ENCODE data around the gene RRBP1. TPM values are rescaled to one million over a fixed set of nuclear protein-coding genes. Genes with fewer than 3 reads are reported as not detected.

RRBP1 gene
- total RNA-seq, 1 donor from 2014 or later: 170 TPM

DNA sequence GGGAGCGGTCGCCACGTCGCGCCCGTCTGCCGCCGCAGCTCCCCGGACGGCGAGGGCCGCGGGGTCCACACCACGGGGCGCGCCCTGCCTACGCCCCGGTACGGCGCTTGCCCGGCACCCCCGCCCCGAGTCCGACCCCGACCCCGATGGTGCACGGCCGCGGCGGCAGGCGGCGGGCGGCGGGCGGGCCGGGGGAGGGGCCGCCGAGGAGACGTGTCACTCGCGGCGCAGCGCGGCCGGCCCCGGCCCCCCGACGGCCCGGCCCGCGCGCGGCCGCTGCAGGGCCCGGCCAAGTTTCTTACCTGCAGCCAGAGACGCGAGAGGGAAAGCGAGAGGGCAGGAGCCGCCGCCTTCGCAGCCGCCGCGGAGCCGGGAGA, 328 bp downstream of the RRBP1 start:
- no peak for DNase-seq (ENCODE audit: low spot score)

DNA sequence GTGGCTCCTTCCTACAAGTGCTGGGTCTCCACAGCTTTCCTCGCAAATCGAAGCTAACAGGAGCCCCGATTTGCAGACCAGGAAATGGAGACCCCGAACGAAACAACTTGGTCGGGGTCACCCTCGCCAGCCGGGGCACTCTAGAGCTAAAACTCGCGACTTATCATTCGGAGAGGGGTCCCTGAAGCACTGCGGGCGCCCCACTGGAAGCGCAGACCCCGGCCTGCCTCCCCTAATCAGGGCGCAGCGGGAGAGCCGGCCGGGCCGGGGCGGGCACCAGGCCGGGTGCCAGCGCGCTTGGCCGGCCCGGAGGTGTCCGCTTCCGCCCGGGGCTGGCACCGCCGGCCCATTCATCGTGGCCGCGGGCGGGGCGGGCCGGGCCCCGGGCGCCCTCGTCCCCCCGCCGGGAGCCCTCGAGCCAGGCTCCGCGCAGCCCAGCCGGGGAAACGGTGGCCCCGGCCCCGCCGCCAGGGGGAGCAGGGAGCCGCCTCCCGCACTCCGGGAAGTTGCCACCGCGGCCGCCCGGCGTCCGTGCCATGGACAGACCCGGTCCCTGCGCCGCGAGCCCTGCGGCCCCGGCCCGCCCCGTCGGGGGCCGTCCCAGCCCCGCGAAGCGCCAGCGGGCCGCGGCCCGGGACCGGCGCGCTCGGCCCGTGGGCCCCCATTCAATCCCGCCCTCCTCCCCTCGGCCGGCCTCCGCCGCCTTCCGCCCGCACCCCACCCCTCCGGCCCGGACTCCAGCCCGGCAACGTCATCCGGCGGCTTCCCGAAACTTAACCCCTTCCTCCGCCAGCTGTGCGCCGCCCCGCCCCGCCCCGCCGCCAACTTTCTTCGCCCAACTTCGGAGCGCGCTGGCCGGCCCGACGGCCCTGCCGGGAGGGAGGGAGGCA, 961 bp downstream of the RRBP1 start:
- peak; percentile 96 for DNase-seq (ENCODE audit: low spot score)

DNA sequence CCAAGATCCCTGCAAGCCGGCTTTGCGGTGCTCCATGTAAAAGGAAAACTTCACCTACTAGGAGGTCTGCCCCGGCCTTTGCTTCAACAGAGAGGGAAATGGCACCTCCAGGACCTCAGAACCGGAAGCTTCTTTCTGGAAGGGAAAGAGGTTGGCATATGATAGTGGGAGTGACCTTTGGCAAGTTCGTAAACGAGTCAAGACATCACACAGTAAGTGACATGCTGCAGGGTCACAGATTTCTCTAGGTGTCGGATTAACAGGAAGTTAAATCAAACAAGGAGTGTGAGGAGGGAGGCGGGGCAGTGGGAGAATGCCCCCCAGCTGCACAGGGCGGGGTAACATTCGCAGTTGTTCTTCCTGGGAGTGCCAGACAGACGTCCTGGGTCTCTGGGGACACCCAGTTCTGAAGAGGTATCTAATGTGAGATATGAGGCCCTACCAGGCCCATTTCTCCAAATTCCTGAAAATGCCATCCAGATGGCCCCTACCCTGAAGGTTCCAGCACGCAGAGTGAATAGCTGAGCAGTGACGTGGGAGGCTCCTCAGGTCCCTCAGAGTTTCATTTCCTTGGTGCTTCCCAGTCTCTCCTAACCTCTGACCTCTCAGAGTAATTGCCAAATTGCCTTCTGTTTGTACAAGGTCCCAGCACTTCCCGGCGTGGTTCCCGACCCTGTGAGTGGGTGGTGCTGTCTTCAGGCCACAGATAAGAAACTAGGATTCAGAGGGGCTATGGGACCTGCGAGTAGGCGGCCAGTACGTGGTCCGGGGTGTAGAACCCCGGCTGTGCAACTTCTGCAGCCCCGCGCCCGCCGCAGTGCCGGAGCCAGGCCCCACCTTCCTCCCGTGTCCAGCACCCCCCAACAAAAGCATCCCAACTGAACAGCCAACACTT, 1.9 kb downstream of the RRBP1 start:
- DNase-seq (ENCODE audit: low spot score): peak; percentile 91

DNA sequence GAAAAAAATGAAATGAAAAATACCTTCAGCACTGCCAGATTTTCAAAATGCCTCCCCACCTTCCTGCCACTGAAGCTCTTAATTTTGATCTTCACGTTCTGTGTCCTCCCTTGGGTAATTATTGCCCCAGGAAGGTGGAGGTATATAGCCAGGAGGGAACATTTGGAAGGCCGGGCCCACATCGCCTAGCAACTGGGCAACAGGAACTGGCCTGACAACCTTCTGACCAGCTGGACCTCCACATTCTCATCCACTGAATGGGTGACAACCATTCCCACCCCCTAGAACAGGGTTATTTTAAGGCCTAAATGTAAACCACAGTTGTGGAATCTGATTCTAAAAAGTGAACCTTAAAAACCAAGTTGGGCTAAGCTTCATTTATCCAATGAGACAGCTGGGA, 3.2 kb downstream of the RRBP1 start:
- DNase-seq (ENCODE audit: low spot score): no peak

DNA sequence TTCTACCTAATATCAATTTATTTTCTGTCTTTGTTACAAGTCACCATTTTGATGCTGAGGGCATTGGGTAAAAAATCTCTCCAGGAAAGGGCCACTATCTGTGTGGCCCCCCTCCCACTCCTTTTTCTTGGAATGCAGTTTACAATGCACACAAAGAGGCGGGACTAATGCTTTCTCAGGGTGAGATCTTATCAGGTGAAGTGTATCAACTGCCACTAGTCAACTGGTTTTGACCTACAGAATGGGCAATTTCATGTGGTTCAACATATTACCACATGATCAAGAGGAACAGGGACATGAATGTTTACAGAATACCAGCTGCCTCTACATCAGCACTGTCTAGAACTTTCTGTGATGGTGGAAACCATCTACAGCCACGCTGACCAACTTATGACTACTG, 3.7 kb downstream of the RRBP1 start:
- no peak for DNase-seq (ENCODE audit: low spot score)

DNA sequence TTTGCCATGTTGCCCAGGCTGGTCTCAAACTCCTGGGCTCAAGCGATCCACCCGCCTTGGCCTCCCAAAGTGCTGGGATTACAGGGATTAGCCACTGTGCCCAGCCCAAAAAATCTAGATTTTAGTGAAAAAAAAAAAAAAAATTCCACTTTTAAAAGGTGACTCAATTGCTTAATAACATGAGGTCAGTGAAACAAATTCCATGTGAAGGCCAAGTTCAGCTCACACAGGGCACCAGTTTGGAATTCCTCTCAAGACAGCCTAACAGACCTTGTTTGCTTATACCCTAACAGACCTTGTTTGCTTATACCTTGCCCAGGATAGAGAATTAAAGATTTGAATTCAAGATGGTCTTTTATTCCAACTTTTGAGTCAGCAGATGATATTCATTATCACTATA, 5.1 kb downstream of the RRBP1 start:
- DNase-seq (ENCODE audit: low spot score): no peak

DNA sequence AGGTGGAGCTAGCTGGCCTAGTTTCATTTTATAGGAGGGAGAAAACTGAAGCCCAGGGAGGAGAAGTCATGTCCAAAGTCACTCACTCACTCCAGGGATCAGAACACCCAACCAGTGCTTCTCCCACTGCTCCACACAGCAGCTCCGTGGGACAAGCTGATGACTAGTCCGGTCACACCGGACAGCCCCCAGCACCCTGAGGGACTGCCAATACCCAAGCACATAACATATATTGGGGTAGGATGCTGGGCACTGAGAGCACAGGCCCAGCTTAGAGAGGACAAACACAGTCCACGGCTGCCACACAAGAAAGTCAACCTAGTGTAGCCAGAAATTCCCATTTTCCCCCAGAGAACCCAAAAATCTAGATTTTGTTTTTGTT, 5.7 kb downstream of the RRBP1 start:
- no peak for DNase-seq (ENCODE audit: low spot score)

DNA sequence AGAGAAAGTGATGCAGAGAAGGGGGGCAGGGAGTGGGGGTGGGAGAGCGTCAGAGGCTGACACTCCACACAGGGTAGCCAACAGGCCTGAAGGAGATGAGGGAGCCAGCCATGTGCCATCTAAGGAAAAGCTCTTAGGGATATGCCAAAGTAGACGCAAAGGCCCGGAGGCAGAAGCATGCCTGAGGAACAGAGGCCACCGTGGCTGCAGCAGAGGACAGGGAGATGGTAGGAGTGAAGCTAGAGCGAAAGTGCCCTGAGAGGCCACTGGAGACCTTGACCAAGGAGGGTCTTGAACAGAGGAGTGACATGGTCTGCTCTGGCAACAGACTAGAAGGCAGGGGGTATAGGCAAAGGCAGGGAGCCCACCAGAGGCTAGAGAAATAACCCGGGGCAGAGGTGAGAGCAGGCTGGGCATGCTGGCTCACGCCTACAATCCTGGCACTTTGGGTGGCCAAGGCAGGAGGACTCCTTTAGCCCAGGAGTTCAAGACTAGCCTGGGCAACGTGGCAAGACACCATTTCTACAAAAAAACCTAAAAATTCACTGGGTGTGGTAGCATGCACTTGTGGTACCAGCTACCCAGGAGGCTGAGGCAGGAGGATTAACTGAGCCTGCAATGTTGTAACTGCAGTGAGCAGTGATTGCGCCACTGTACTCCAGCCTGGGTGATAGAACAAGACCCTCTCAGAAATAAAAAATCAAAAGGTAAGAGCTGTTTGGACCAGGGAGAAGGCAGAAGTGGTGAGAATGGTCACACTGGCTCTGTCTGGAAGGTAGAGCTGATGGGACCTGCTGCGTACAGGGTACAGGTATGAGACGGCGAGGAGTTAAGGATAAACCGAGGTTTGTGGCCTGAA, 6.3 kb downstream of the RRBP1 start:
- no peak for DNase-seq (ENCODE audit: low spot score)

DNA sequence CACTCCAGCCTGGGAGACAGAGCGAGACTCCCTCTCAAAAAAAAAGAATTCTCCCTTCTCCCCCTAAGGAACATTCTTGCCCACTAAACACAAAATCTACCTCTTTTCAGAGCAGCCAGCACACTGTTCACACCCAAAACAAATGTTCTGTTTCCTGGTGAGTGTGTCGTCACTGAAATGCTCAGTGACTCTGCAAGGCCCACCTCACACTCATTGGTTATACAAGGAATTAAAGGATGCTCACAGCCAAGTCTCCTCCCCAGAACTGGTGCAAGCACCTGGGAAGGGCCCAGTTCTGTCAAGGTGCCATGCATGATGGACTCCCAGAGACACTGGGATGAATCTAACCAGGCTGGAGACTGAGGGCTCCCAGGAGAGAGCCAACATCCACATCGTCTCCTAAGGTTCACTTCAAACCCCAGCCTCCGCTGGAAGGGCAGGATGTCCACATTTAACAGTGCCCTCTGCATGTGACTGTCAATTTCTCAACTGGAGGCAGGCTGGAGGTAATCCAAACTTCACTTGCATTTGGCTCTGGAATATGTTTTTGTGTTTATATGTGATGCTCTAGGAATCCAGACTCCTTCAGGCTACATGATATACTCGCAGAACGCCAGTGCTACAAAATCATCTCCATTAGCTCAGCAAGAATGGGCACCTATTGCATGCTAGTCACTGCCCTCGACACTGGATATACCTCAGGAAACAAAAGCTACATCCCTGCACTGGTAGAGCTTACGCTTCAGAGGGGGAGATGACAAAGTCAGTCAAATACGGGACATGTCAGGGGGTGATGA, 7.1 kb downstream of the RRBP1 start:
- DNase-seq (ENCODE audit: low spot score): no peak

DNA sequence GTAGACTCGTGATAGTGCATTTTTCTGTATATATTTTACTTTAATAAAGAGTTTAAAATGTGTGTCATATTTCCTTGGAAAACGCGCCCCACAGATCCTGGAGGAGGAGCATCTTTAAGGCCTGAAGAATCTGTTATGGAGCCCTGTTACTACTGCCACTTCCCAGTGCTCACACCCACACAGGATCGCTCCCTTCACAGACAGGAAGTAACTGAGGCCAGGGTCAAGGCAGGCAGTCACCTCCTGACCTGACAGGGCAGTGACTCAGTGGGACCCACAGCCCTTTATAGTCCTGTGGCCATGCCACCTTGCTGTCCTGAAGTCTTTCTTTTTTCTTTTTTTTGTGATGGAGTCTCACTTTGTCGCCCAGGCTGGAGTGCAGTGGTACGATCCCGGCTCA, 9.0 kb downstream of the RRBP1 start:
- DNase-seq (ENCODE audit: low spot score): no peak

DNA sequence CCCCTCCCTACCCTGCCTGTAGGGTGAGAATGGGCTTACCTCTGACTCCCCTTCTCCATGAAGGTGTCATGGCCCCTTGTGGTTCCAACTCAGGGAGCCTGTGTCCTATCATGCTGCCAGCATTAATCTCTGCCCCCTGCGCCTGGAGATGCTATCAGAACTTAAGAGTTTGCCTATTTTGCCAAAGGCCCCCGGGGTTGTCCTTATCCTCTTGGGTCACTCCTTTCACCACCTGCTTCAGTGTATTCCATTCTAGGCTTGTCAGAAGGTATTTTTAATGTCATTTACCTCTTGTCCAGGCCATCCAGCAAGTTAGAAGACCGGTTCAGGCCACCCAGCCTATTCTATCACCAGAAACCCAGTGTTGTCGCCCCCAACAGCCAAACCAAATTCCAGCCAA, 10.5 kb downstream of the RRBP1 start:
- DNase-seq (ENCODE audit: low spot score): no peak

DNA sequence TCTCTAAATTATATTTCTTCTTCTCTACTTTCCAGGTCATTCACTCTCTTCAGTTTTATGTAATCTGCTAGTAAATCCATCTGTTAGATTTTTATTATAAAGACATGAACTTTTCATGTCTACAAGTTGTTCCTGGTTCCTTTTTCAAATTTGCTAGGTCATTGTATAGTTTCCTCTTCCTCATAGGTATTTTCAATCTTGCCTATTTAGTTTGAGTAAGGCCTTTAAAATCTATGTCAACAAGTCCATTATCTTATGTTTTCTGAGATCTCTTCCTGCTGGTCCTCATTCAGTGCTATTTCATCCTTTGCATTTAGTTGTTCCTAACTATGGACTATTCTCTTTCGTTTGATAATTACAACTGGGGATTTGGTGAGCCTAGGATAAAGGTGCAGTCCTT, 11.0 kb downstream of the RRBP1 start:
- no peak for DNase-seq (ENCODE audit: low spot score)

DNA sequence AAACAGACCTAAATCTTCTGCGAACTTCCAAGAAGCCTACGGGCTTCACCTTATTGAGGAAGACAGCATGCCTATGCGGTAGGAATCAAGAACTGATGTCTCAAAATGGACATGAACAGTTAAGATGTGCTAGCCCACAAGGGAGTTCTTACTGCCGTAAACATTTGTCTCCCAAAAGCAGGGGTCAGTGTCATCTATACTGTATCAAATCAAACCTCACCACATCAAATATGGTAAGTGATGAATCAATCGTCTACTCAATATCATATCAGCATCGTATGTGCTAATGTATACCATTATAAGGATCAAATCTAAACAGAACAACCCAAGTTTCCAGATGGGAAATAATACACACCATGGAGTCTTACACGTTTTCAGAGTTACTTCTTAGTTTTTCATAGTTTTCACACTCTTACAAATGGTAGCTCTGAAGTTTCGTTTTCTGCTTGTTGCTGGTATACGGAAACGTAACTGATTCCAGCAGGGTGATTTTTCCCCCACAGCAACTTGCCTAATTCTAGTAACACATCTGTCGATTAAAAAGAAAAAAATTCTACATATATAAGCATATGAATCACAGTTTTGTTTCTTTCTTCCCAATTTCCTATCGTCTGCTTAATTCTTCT, 12.6 kb downstream of the RRBP1 start:
- no peak for DNase-seq (ENCODE audit: low spot score)

DNA sequence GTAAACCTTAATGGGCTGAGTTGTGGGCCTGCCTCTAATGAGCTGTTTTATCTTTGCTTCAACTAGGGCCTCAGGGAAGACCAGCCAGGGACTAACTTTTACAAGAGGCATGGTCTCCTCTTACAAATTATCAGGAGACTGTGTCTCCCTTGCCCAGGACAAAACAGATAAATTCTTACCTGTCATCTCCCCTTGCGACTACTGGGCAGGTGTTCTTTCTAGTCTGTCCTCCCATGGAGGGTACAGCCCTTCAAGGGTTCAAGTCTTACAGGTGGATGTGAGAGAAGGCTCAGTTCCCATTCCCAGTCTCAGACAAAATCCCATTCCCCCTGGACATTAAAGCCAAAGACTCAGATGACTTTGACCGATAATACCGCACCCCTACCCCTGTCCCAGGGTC, 13.6 kb downstream of the RRBP1 start:
- no peak for DNase-seq (ENCODE audit: low spot score)

DNA sequence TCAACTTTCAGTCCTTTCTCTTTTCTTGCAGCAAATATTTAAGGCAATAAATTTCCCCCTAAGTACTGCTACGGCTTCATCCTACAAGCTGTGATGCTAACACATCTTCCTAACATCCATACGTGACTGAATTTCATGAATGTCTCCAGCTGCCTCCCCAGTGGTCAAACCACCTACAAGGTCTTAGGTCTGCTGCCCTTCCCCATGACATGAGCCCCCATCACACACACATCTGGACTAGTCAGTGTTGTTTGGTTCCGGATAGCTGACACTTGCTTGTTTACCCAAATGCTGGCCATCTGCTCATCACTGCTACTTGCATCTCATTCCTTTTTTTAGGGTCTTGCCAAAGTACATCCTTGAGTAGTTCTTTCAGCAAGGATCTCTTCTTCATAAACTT, 14.6 kb downstream of the RRBP1 start:
- no peak for DNase-seq (ENCODE audit: low spot score)

DNA sequence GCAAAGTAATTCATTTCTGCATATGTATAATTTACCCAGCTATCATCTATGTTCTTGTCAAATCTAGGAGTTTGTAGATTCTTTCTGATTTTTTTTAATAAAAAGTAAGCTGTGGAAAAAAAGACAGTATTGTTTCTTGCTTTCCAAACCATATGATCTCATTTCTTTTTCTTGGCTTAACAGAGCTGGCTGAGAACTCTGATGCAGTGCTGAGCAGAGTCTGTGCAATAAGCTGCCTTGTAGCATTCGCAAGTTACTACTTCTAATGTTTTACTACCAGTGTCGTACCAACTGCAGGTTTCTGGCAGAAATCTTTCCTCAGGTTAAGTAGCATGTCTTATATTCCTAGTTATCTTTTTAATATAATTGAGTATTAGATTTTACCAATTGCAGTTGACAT, 15.6 kb downstream of the RRBP1 start:
- DNase-seq (ENCODE audit: low spot score): no peak

DNA sequence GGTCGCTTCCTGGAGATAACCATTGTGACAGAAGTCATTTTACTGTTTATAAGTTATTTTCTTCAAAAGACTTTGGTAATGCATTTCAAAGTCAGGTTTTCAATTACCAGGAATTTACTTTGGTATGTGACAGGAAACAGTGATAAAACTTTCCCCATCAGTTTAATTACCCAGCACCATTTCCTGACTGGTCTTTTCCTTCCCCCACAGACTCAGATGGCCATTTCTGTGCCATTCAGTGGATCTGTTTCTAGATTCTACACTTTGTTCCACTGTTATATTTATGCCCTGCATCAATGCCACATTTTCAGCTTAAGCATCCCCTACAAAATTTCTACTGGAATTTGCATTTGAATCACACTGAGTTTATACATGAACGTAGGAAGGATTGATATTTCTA, 16.3 kb downstream of the RRBP1 start:
- DNase-seq (ENCODE audit: low spot score): no peak

DNA sequence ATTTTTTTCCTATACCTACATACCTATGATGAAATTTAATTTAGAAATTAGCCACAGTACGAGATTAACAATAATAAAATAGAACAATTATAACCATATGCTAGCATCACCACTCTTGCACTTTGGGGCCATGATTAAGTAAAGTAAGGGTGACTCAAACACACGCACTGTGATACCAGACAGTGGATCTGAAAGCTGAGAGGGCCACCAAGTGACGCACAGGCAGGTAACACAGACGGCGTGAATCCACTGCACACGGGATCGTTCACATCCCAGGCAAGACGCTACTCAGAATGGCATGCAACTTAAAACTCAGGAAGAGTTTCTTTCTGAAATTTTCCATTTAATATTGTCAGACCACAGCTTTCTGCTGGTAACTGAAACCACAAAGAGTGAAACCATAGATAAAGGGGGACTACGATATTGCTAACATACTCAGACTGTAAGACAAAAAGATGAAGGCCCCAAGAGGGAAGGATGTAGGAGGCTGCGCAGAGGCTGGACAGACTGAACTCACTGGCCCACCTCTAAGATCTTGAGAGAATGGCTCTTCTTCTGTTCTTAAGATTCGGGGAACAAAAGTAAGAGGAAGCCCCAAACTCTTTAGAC, 17.9 kb downstream of the RRBP1 start:
- no peak for DNase-seq (ENCODE audit: low spot score)

DNA sequence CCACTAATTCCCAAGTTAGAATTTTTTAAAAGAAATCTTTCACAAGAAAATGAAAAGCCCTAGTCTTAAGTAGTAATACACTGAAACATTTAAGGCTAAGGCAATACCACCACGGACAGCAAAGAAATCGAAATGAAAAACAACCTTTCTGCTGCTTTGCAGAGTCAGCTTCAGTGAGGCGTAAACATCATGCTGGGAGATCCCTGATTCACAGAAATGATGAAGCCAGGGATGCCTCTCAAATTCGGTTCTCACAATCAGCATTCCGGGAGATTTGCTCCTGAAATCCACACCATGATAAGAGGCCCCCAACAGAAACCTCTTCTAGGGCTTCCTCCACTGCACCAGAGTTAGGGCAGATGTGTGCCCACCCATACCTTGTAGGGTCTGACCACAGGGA, 18.6 kb downstream of the RRBP1 start:
- DNase-seq (ENCODE audit: low spot score): no peak

DNA sequence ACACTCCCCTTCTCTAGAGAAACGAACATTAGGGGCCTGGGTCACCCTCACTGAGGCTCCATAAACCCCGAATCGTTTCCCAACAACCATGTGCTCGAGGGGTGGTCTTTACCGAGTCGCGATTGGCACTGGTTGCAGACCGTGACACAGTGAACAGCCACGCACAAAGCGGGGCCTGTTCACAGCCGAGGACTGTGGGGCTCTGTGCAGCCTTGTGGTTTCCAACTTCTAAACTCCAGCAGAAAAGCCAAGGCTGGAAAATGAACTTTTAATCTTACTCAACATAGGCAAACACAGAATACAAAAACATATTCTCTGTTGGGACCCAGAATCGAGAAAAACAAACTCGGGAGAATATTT, 19.0 kb downstream of the RRBP1 start:
- DNase-seq (ENCODE audit: low spot score): peak; percentile 62
